HepG2 (cell line): ENCODE data around the gene GNB1. TPM values are rescaled to one million over a fixed set of nuclear protein-coding genes. Genes with fewer than 3 reads are reported as not detected.

Experiments used
- ATF3 ChIP-seq: sonication (generic); formaldehyde crosslinking; IDR thresholded peaks from 2 replicates; pipeline ENCODE4 v1.4.0; 2020; ENCODE audit warnings: missing genetic modification reagents
- ATF4 ChIP-seq, 2 experiments: fragments of 450-650 bp in 1 of 2; sonication (generic) in 1 of 2; formaldehyde crosslinking; IDR thresholded peaks; 2 replicates each; pipeline versions ENCODE4 v1.5.0 to v1.8.0; 2020 to 2022; ENCODE audit warnings: mild to moderate bottlenecking in 1 of 2, missing genetic modification reagents in 1 of 2
- ATF5 ChIP-seq: sonication (generic); formaldehyde crosslinking; IDR thresholded peaks from 2 replicates; pipeline ENCODE4 v1.4.0; 2020; ENCODE audit warnings: mild to moderate bottlenecking, low read depth, missing genetic modification reagents
- KLF9 ChIP-seq: IDR thresholded peaks from 2 replicates; pipeline ENCODE4 v1.6.1; 2016; ENCODE audit warnings: low read depth
- PHF20 ChIP-seq: sonication (generic); formaldehyde crosslinking; IDR thresholded peaks from 2 replicates; pipeline ENCODE4 v1.5.0; 2020; ENCODE audit warnings: mild to moderate bottlenecking, missing genetic modification reagents
- RFX3 ChIP-seq: IDR thresholded peaks from 2 replicates; pipeline ENCODE4 v1.6.1; 2016; ENCODE audit warnings: missing biosample characterization, missing genetic modification reagents
- SKIL ChIP-seq: sonication (generic); formaldehyde crosslinking; IDR thresholded peaks from 2 replicates; pipeline ENCODE4 v1.8.0; 2022; ENCODE audit warnings: missing genetic modification reagents, mild to moderate bottlenecking, moderate library complexity, borderline replicate concordance
- TFAP4 ChIP-seq: sonication (generic); IDR thresholded peaks from 2 replicates; pipeline ENCODE4 v1.6.1; 2016; ENCODE audit warnings: low read depth, borderline replicate concordance
- USF2 ChIP-seq, 2 experiments: sonication (generic) in 1 of 2; formaldehyde crosslinking in 1 of 2; IDR thresholded peaks; 2 replicates each; pipeline versions ENCODE4 v1.5.1 to v1.6.1; 2011 to 2020; ENCODE audit warnings: borderline replicate concordance in 1 of 2, low read depth in 1 of 2, low read length in 1 of 2, mild to moderate bottlenecking in 1 of 2, missing genetic modification reagents in 1 of 2, moderate library complexity in 1 of 2
- ZBTB21 ChIP-seq: sonication (generic); formaldehyde crosslinking; IDR thresholded peaks from 2 replicates; pipeline ENCODE4 v1.4.0; 2020; ENCODE audit warnings: missing genetic modification reagents
- ZKSCAN1 ChIP-seq: fragments of 150-350 bp; IDR thresholded peaks from 2 replicates; pipeline ENCODE4 v1.6.1; 2014; ENCODE audit warnings: low read length
- ZNF17 ChIP-seq: sonication (generic); formaldehyde crosslinking; IDR thresholded peaks from 2 replicates; pipeline ENCODE4 v1.5.0; 2020; ENCODE audit warnings: mild to moderate bottlenecking, missing genetic modification reagents
- ZNF281 ChIP-seq: sonication (generic); formaldehyde crosslinking; IDR thresholded peaks from 2 replicates; pipeline ENCODE4 v1.4.0; 2020; ENCODE audit warnings: missing genetic modification reagents, borderline replicate concordance
- ZNF329 ChIP-seq: sonication (generic); formaldehyde crosslinking; IDR thresholded peaks from 2 replicates; pipeline ENCODE4 v1.9.0; 2021; ENCODE audit warnings: low read depth, mild to moderate bottlenecking, missing genetic modification reagents
- ZNF597 ChIP-seq: sonication (generic); formaldehyde crosslinking; IDR thresholded peaks from 2 replicates; pipeline ENCODE4 v1.5.0; 2020; ENCODE audit warnings: missing genetic modification reagents
- polyA plus RNA-seq, 8 experiments: library from polyadenylated mRNA; depleted of rRNA in 3 of 8; stranded (reverse) in 7 of 8; unstranded in 1 of 8; fragments of >200 nt; fragmentation: Illumina TruSeq in 4 of 8; extraction: Trizol in 4 of 8; gene quantifications; 2 replicates each; pipeline versions ENCODE4 v1.2.1 to v1.2.3, GENCODE V29; 2011 to 2016; ENCODE audit warnings: low read depth in 4 of 8, missing spikeins in 1 of 8, mixed read lengths in 1 of 8; ENCODE audit not compliant: insufficient read depth in 1 of 8
- total RNA-seq, 5 experiments: library from RNA; depleted of rRNA; stranded (reverse); fragments of >200 nt; fragmentation: Illumina TruSeq; extraction: Trizol; gene quantifications; 2 replicates each; pipeline ENCODE4 v1.2.3, GENCODE V29; 2016; ENCODE audit warnings: low read depth in 1 of 5

GNB1 gene
- total and polyA plus RNA-seq, 2 of the 13 experiments (the other 11 are each of a cell fraction or from before 2014, with no cell fraction given) = 66.2 to 327 TPM

GRCh38 chr1:1899266-1899966, 8.5 kb upstream of the GNB1 start (continued):
- TF ChIP-seq ZNF281 (CRISPR knock-in tag) (no peak), ATF5 (CRISPR knock-in tag) (no peak), ATF4 (CRISPR knock-in tag; IDR thresholded peaks at IDR 0.05) (no peak), PHF20 (CRISPR knock-in tag) (no peak), ZNF17 (CRISPR knock-in tag) (no peak), USF2 (IDR thresholded peaks at IDR 0.05; ENCODE audit: low read depth, low read length) (no peak), USF2 (CRISPR knock-in tag; IDR thresholded peaks at IDR 0.05; ENCODE audit: borderline replicate concordance) (no peak), RFX3 (no peak), ZBTB21 (CRISPR knock-in tag) (no peak), ATF3 (CRISPR knock-in tag) (no peak), ZKSCAN1 (no peak), ZNF597 (CRISPR knock-in tag) (no peak), SKIL (CRISPR knock-in tag) (peak; percentile 39; the same call in 1 of the 2 replicates), TFAP4 (peak; percentile 42; the same call in 1 of the 2 replicates), ZNF329 (CRISPR knock-in tag) (no peak), KLF9 (CRISPR knock-in tag) (no peak)
